Measurements from ENCODE around the gene NEURL3.

NEURL3 gene

DNA sequence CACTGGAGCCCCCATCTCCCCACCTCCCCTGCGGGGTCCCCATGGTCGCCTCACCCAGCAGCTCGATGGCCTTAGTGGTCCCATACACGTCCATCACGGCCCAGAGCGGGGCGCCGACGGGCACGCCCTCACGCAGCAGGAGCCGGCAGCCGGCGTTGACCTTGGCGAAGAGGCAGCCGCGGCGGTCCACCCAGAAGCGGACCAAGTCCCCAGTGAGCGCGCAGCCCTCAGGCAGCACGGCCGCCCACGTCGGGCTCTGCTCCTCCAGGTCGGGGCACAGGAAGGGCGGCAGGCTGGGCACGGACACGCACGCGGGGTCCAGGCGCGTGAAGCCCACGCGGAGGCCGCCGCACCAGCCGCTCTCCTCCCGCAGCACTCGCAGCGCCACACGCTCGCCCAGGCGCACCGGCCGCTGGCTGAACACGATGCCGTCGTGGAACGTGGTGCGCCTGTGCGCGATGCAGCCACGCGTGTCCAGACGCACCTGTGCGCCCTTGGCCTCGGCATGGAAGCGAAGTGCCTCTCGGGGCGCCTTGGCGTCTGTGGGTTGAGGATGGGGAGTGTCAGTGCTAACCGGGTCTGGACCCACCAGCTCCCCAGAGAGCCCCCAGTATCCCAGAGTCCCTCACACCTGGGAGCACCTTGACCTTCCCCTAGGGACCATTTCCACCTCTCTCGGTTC is 4.6 kb downstream of the NEURL3 start:
- TF ChIP-seq POLR2AphosphoS5 (IDR thresholded peaks at IDR 0.05; ENCODE audit: low read depth, low read length) (no peak), TAF1 (IDR thresholded peaks at IDR 0.05; ENCODE audit: borderline replicate concordance, insufficient read depth, low read length) (no peak), SIN3A (IDR thresholded peaks at IDR 0.05; ENCODE audit: borderline replicate concordance, insufficient read depth, low read length) (no peak), FOXP2 (optimal IDR thresholded peaks at IDR 0.05; ENCODE audit: borderline replicate concordance, extremely low read depth, extremely low read length, insufficient read depth) (no peak)
- TF ChIP-seq, protein P1, sequence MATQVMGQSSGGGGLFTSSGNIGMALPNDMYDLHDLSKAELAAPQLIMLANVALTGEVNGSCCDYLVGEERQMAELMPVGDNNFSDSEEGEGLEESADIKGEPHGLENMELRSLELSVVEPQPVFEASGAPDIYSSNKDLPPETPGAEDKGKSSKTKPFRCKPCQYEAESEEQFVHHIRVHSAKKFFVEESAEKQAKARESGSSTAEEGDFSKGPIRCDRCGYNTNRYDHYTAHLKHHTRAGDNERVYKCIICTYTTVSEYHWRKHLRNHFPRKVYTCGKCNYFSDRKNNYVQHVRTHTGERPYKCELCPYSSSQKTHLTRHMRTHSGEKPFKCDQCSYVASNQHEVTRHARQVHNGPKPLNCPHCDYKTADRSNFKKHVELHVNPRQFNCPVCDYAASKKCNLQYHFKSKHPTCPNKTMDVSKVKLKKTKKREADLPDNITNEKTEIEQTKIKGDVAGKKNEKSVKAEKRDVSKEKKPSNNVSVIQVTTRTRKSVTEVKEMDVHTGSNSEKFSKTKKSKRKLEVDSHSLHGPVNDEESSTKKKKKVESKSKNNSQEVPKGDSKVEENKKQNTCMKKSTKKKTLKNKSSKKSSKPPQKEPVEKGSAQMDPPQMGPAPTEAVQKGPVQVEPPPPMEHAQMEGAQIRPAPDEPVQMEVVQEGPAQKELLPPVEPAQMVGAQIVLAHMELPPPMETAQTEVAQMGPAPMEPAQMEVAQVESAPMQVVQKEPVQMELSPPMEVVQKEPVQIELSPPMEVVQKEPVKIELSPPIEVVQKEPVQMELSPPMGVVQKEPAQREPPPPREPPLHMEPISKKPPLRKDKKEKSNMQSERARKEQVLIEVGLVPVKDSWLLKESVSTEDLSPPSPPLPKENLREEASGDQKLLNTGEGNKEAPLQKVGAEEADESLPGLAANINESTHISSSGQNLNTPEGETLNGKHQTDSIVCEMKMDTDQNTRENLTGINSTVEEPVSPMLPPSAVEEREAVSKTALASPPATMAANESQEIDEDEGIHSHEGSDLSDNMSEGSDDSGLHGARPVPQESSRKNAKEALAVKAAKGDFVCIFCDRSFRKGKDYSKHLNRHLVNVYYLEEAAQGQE (IDR thresholded peaks at IDR 0.05; ENCODE audit: insufficient read depth in 1 of 2, low read depth in 2 of 2, low read length in 2 of 2) = no peak

DNA sequence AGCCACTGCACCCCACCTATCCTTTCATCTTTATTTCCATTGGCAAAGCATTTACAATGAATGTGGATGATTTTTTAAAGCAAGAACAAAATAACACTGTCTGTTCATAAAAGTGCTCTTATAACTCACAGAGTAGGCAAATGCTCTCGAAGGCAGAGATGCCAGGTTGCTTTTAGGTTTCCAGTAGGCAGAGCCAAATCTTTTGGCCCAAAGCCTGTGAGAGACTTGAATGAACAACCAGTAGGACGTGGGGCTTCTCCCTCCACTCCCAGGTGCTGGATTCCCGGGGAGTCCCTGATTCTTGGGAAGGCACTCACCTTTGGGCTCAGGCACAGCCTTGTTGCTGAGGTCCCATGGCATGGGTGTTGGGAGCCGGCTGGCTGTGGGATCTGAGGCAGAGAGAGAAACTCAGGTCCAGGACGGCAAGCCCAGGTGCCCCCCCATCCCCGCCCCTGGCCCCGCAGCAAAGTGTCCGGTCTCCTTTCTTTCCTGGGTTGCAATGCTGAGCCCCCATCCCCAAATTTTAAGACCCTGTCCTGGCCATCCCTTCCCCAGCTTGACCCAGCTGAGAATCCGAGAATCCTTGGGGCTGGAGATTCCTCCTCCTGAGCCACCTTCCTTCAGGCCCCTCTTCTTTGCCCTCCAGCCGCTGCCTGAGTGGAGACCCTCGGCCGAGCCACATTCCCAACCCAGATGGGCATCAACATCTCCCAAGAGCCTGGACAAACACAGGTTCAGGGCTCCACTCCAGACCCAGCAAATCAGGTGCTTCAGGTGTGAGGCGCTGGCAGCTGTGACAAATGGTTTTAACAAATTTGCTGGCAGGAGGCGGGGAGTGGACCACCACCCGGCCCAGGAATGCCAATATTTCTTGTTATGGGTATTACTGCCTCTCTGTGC is 5.8 kb downstream of the NEURL3 start:
- no peak for TF ChIP-seq FOXP2 (optimal IDR thresholded peaks at IDR 0.05; ENCODE audit: borderline replicate concordance, extremely low read depth, extremely low read length, insufficient read depth)
- TF ChIP-seq, protein P1 (IDR thresholded peaks at IDR 0.05; ENCODE audit: insufficient read depth in 1 of 2, low read depth in 2 of 2, low read length in 2 of 2) = no peak
- TF ChIP-seq SIN3A (IDR thresholded peaks at IDR 0.05; ENCODE audit: borderline replicate concordance, insufficient read depth, low read length) = no peak
- TF ChIP-seq TAF1 (IDR thresholded peaks at IDR 0.05; ENCODE audit: borderline replicate concordance, insufficient read depth, low read length) = no peak
- TF ChIP-seq POLR2AphosphoS5 (IDR thresholded peaks at IDR 0.05; ENCODE audit: low read depth, low read length) = no peak

DNA sequence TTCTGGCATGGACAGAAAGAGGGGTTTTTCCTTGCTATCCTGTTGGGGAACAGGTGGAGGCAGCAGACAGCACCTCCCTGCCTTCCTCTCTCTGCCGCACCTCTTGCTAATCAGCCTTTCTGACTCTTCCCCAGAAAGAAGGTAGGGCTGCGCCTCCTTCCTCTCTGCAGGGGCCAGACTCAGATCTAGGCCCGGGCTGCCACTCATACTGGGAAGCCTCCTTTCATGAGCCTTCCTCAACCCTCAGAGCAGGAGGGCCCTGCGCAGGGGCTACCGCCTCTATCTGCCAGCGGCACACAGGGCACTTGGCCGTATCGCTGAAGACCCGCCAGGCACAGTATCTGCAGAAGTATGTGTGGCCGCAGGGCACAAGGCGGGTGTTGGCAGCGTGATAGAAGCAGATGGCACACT is 7.1 kb downstream of the NEURL3 start:
- TF ChIP-seq, protein P1 (IDR thresholded peaks at IDR 0.05; ENCODE audit: insufficient read depth in 1 of 2, low read depth in 2 of 2, low read length in 2 of 2) = no peak
- TF ChIP-seq TAF1 (IDR thresholded peaks at IDR 0.05; ENCODE audit: borderline replicate concordance, insufficient read depth, low read length) = no peak
- TF ChIP-seq SIN3A (IDR thresholded peaks at IDR 0.05; ENCODE audit: borderline replicate concordance, insufficient read depth, low read length) = no peak
- no peak for TF ChIP-seq FOXP2 (optimal IDR thresholded peaks at IDR 0.05; ENCODE audit: borderline replicate concordance, extremely low read depth, extremely low read length, insufficient read depth)
- no peak for TF ChIP-seq POLR2AphosphoS5 (IDR thresholded peaks at IDR 0.05; ENCODE audit: low read depth, low read length)

DNA sequence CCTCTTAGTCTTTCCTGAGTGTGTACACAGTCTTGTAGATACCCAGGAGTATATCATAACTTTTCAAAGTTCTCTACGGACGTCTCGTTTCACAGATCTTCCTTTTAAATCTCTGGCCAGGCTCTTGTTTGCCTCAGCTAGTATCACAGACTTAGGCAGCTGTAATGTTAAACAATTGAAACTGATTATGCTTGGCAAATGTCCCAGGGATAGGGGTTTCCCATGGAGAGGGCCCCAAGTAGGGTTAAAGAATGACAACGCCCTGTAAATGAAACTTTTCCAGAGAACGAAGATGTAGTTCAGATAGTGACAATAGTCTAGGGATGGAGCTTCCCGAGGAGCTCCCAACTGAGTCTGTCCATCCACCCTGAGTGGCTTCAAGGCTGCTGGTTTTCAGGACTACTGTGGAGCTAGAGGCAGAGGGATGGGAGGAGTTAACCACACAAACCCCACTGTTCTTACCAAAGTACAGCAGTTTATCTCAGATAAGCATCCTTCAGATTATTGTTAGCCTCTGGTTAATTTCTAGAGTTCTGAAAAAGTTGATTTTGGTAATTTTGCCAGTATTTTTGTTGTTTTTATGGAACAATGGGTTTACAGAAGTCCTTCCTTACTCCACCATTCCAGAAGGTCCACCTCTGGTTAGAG is 9.1 kb downstream of the NEURL3 start:
- TF ChIP-seq SIN3A (IDR thresholded peaks at IDR 0.05; ENCODE audit: borderline replicate concordance, insufficient read depth, low read length) (no peak), FOXP2 (optimal IDR thresholded peaks at IDR 0.05; ENCODE audit: borderline replicate concordance, extremely low read depth, extremely low read length, insufficient read depth) (no peak), POLR2AphosphoS5 (IDR thresholded peaks at IDR 0.05; ENCODE audit: low read depth, low read length) (no peak), TAF1 (IDR thresholded peaks at IDR 0.05; ENCODE audit: borderline replicate concordance, insufficient read depth, low read length) (no peak)
- TF ChIP-seq, protein P1 (IDR thresholded peaks at IDR 0.05; ENCODE audit: insufficient read depth in 1 of 2, low read depth in 2 of 2, low read length in 2 of 2) = no peak

Data from PFSK-1 (cell line).